Mucosa of descending colon (tissue), 3 donors: ENCODE measurements around the gene C1orf210. TPM values are rescaled to one million over a fixed set of nuclear protein-coding genes. Genes with fewer than 3 reads are reported as not detected.

Experiments
- ATAC-seq: fragments of 200-7000 bp; cut with Tn5 transposase; one replicate; pipeline ENCODE4 v1.9.1; 2020; ENCODE audit warnings: mild to moderate bottlenecking, moderate library complexity
- DNase-seq, 3 donors: peaks; one replicate each; pipeline ENCODE4 v3.0.0-alpha.2; 2020
- H3K36me3 ChIP-seq: fragments of 200-600 bp; one replicate; pipeline ENCODE4 v1.8.0; 2021; ENCODE audit warnings: low read depth, mild to moderate bottlenecking
- H3K4me1 ChIP-seq: fragments of 200-600 bp; one replicate; pipeline ENCODE4 v1.8.0; 2021; ENCODE audit warnings: low read depth, mild to moderate bottlenecking
- H3K4me3 ChIP-seq: fragments of 200-600 bp; one replicate; pipeline ENCODE4 v1.8.0; 2021; ENCODE audit warnings: mild to moderate bottlenecking
- H3K9me3 ChIP-seq: fragments of 200-600 bp; one replicate; pipeline ENCODE4 v1.8.0; 2021; ENCODE audit warnings: mild to moderate bottlenecking
- intact Hi-C, 2 donors: fragments of 100-400 bp; cut with DNase I in 1 of 2; cut with micrococcal nuclease in 1 of 2; formaldehyde crosslinking; loops; one replicate each; pipeline versions ENCODE4 v1.11.0 to v1.11.1; 2022; cut with DNase I, micrococcal nuclease
- total RNA-seq, 3 donors: library from RNA; stranded (reverse); fragmentation: NEBNext Ultra II Directional in 2 of 3; extraction: Animal tissue kit (Norgen Biotek cat#: 25700) in 2 of 3; gene quantifications; one replicate each; pipeline versions ENCODE4 v1.2.1 to v1.2.4, GENCODE V29; 2021 to 2023
- TF ChIP-seq, protein P1 (sequence below): fragments of 200-600 bp; IDR thresholded peaks from one replicate; pipeline ENCODE4 v1.8.0; 2022; ENCODE audit warnings: antibody characterized with exemption, mild to moderate bottlenecking
- donor health status: DM: no; HTN: no; CAD: no; lungs with moderate emphysema.
- donor health status: DM: no; HTN: no; CAD: no.
- donor health status: DM: no; HTN: yes; CAD: no.

The C1orf210 gene
- total RNA-seq, 3 donors from 2014 or later: 33.1 to 102 (median 63.3) TPM

DNA sequence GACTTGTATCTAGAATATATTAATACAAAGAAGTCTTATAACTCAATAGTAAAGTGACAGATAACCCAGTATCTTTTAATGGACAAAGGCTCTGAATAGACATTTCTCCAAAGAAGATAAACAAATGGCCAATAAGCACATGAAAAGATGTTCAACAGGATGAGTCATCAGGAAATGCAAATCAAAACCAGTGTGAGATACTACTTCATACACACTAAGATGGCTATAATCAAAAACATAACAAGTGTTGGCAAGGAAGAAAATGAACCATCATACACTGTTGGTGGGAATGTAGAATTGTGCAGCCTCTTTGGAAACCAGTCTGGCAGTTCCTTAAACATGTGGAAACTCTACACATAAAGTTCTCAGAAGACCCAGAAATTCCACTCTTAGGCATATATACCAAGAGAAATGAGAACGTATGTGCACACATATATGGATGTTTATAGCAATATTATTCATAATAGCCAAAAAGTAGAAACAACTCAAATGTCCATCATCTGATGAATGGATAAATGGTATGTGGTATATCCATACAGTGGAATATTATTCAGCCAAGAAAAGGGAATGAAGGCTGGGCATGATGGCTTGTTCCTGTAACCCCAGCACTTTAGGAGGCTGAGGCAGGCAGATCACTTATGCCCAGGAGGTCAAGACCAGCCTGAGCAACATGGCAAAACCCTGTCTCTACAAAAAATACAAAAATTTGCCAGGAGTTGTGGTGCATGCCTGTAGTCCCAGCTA lies 42.3 kb upstream of the C1orf210 start:
- DNase-seq: no peak
- Histone ChIP-seq H3K9me3 (peaks cover 20% of the 10 kb centered on the region), H3K36me3 (no peaks in the 10 kb centered on the region), H3K4me3 (no peak overlapping the region), H3K4me1 (no peaks in the 10 kb centered on the region)
- no peak for ATAC-seq
- intact Hi-C loops: no loop called here
- TF ChIP-seq, protein P1, sequence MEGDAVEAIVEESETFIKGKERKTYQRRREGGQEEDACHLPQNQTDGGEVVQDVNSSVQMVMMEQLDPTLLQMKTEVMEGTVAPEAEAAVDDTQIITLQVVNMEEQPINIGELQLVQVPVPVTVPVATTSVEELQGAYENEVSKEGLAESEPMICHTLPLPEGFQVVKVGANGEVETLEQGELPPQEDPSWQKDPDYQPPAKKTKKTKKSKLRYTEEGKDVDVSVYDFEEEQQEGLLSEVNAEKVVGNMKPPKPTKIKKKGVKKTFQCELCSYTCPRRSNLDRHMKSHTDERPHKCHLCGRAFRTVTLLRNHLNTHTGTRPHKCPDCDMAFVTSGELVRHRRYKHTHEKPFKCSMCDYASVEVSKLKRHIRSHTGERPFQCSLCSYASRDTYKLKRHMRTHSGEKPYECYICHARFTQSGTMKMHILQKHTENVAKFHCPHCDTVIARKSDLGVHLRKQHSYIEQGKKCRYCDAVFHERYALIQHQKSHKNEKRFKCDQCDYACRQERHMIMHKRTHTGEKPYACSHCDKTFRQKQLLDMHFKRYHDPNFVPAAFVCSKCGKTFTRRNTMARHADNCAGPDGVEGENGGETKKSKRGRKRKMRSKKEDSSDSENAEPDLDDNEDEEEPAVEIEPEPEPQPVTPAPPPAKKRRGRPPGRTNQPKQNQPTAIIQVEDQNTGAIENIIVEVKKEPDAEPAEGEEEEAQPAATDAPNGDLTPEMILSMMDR: no peak

DNA sequence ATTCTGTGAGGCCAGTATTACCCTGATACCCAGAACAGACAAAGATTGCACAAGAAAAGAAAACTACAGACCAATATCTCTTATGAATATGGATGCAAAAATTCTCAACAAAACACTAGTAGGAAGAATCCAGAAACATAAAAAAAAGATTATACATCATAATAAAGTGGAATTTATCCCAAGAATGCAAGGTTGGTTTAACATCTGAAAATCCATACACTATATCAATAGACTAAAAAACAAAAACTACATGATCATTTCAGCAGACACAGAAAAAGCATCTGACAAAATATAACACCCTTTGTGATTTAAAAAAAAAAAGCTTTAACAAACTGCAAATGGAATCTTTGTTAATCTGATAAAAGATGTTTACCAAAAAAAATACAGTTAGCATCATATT lies 40.0 kb upstream of the C1orf210 start:
- no peak for ATAC-seq
- no peaks in the 10 kb centered on the region for H3K36me3 ChIP-seq
- TF ChIP-seq, protein P1: no peak
- intact Hi-C loops: no loop called here
- H3K9me3 ChIP-seq: peaks cover 20% of the 10 kb centered on the region
- DNase-seq: no peak
- no peak overlapping the region for H3K4me3 ChIP-seq
- no peaks in the 10 kb centered on the region for H3K4me1 ChIP-seq

DNA sequence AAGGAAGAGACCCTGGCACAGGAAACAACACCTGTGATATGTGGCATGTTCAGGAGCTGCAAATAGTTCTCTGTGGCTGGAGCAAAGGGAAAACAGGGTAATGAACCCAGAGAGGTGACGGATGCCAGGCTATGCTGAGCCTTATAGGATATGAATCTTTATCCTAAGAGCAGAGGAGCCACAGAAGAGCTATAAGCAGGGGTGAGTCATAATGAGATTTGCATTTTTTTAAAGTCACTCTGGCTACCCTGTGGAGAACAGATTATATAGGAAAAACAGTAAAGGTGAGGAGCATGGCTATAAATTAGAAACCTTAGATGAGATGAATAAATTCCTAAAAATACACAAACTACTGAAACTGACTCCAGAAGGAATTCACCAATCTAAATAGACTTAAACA lies 39.4 kb upstream of the C1orf210 start:
- Histone ChIP-seq H3K4me1 (no peaks in the 10 kb centered on the region), H3K36me3 (no peaks in the 10 kb centered on the region), H3K4me3 (no peak overlapping the region), H3K9me3 (peaks cover 20% of the 10 kb centered on the region)
- DNase-seq (no peak), ATAC-seq (no peak)
- intact Hi-C loops: no loop called here
- TF ChIP-seq, protein P1: no peak

DNA sequence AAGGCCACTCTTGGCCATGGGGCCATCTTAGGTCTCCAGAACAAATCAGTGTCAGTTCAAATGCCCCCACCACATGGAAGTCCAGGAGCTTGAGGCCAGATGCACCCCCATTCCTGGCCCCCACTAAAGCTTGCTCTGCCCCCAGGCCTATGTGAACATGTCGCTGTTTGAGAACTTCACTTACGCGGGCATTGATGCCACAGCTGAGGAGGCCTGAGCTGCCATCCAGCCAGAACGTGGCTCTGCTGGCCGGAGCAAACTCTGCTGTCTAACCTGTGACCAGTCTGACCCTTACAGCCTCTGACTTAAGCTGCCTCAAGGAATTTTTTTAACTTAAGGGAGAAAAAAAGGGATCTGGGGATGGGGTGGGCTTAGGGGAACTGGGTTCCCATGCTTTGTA lies 37.1 kb upstream of the C1orf210 start:
- intact Hi-C loops: no loop called here
- no peak for DNase-seq
- ATAC-seq: no peak
- H3K4me1 ChIP-seq: no peaks in the 10 kb centered on the region
- peaks cover 16% of the 10 kb centered on the region for H3K9me3 ChIP-seq
- H3K36me3 ChIP-seq: no peaks in the 10 kb centered on the region
- no peak overlapping the region for H3K4me3 ChIP-seq
- TF ChIP-seq, protein P1: no peak

DNA sequence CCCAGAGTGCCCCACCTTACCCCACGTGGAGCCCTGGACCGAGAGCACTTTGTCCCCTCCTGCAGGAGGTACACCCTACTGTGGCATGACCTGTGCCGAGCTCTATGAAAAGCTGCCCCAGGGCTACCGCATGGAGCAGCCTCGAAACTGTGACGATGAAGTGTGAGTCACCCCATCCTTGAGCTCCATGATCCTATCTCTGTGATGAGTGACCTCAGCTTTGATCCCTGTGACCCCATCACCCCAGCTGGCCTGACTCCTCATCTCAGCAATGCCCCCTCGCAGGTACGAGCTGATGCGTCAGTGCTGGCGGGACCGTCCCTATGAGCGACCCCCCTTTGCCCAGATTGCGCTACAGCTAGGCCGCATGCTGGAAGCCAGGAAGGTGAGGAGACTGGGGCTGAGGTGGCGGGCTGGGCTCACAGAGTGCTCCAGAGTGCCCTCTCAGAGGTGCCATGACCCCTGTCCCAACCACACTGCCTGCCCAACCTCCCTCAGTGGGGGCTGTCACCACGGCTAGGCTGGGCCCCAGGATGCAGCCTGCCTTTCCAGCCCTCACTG lies 36.0 kb upstream of the C1orf210 start:
- intact Hi-C loops: no loop called here
- Histone ChIP-seq H3K4me1 (no peaks in the 10 kb centered on the region), H3K4me3 (no peak overlapping the region), H3K36me3 (no peaks in the 10 kb centered on the region), H3K9me3 (peaks cover 16% of the 10 kb centered on the region)
- ATAC-seq (no peak), DNase-seq (no peak)
- TF ChIP-seq, protein P1: no peak
